ENCODE measurements around the gene EVA1A.

DNA sequence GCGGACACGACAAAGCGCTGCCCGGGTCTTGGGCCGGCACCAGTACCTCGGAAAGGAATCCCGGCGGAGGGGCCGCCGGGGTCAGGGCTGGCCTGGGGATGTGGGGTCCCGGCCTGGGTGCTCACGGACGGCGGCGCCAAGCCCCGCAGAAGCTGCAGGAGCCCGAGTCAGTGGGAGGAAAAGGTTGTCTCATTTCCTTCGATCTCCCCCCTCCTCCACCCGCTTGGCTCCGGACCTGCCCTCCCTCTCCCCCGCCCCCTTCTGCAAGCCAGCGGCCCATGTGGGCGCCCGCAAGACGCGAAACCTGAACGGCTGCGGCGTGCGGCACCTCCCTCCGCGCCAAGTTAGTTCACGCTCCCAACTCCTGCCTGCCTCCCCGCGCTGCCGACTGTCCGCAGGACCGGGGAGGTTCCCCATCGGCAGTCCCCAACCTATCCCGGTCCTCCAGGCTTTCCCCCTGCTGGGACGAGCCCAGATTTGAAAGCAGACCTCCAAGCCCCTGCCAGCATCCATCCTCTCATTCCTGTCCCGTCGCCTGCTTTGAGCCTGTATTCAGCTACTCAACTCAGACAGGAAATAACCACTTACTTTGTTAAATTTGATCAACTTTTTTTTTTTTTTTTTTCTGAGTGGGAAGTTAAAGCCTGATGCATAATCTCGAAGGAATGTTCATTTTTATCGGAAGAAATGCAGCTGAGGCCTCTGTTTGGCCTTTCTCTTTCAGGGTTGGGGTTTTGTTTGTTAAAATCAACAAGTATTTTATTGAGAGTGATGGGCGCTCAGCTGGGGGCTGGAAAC lies at the start of gene EVA1A:
- TF ChIP-seq CTCF (tag by site-specific recombination; IDR thresholded peaks at IDR 0.05) (no peak), ZNF426 (tag by site-specific recombination; IDR thresholded peaks at IDR 0.05) (no peak), ZNF24 (tag by site-specific recombination; IDR thresholded peaks at IDR 0.05) (no peak), ZNF747 (tag by site-specific recombination; IDR thresholded peaks at IDR 0.05) (no peak), ZNF211 (tag by site-specific recombination; IDR thresholded peaks at IDR 0.05; ENCODE audit: low read depth) (no peak), ZNF175 (tag by site-specific recombination; IDR thresholded peaks at IDR 0.05) (no peak), ZNF274 (IDR thresholded peaks at IDR 0.05; ENCODE audit: low read length) (no peak), ZNF274 (tag by site-specific recombination; IDR thresholded peaks at IDR 0.05; ENCODE audit: borderline replicate concordance) (no peak), ZNF223 (tag by site-specific recombination; IDR thresholded peaks at IDR 0.05) (no peak), ZNF114 (tag by site-specific recombination; IDR thresholded peaks at IDR 0.05) (no peak)
- TF ChIP-seq, protein P1, sequence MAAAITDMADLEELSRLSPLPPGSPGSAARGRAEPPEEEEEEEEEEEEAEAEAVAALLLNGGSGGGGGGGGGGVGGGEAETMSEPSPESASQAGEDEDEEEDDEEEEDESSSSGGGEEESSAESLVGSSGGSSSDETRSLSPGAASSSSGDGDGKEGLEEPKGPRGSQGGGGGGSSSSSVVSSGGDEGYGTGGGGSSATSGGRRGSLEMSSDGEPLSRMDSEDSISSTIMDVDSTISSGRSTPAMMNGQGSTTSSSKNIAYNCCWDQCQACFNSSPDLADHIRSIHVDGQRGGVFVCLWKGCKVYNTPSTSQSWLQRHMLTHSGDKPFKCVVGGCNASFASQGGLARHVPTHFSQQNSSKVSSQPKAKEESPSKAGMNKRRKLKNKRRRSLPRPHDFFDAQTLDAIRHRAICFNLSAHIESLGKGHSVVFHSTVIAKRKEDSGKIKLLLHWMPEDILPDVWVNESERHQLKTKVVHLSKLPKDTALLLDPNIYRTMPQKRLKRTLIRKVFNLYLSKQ (tag by site-specific recombination; IDR thresholded peaks at IDR 0.05; ENCODE audit: borderline replicate concordance) = no peak
- TF ChIP-seq, protein P2, sequence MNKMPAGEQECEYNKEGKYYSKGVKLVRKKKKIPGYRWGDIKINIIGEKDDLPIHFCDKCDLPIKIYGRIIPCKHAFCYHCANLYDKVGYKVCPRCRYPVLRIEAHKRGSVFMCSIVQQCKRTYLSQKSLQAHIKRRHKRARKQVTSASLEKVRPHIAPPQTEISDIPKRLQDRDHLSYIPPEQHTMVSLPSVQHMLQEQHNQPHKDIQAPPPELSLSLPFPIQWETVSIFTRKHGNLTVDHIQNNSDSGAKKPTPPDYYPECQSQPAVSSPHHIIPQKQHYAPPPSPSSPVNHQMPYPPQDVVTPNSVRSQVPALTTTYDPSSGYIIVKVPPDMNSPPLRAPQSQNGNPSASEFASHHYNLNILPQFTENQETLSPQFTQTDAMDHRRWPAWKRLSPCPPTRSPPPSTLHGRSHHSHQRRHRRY (tag by site-specific recombination; IDR thresholded peaks at IDR 0.05) = no peak
